ENCODE results near the gene NCOA1. TPM values are rescaled to one million over a fixed set of nuclear protein-coding genes. Genes with fewer than 3 reads are reported as not detected.

The NCOA1 gene
- polyA plus RNA-seq, 1 donor from 2014 or later = 23.0 TPM

- Histone ChIP-seq H4K20me1 (ENCODE audit: insufficient read depth) (no peaks in the 10 kb centered on the region), H3F3A (ENCODE audit: insufficient read depth, low read length, poor library complexity, severe bottlenecking) (no peaks in the 10 kb centered on the region), H3K36me3 (ENCODE audit: insufficient read depth, low read length) (no peaks in the 10 kb centered on the region), H3K9me3 (ENCODE audit: low read length) (no peaks in the 10 kb centered on the region), H3K27ac (ENCODE audit: low read length) (no peak overlapping the region), H2AFZ (ENCODE audit: low read depth, low read length) (no peak overlapping the region), H3K79me2 (replicated peaks; ENCODE audit: insufficient read depth, low read length) (no peaks in the 10 kb centered on the region), H3K27me3 (ENCODE audit: insufficient read depth, low read depth, low read length) (no peaks in the 10 kb centered on the region), H3K9me2 (ENCODE audit: insufficient read depth, low read length) (no peaks in the 10 kb centered on the region), H3K9ac (ENCODE audit: low read length) (no peak overlapping the region), H3K4me2 (ENCODE audit: low read length) (no peak overlapping the region), H3K4me3 (ENCODE audit: low read length) (no peak overlapping the region)
- no peak for TF ChIP-seq EZH2 (IDR thresholded peaks at IDR 0.05; ENCODE audit: borderline replicate concordance, insufficient read depth, low read length, poor library complexity, severe bottlenecking)
- TF ChIP-seq CTCF (IDR thresholded peaks at IDR 0.05; ENCODE audit: poor library complexity, severe bottlenecking) = no peak
- no peak for TF ChIP-seq RAD21 (conservative IDR thresholded peaks at IDR 0.05)
- no peak for TF ChIP-seq EP300 (conservative IDR thresholded peaks at IDR 0.05; ENCODE audit: poor library complexity, severe bottlenecking)
- TF ChIP-seq, protein P1, sequence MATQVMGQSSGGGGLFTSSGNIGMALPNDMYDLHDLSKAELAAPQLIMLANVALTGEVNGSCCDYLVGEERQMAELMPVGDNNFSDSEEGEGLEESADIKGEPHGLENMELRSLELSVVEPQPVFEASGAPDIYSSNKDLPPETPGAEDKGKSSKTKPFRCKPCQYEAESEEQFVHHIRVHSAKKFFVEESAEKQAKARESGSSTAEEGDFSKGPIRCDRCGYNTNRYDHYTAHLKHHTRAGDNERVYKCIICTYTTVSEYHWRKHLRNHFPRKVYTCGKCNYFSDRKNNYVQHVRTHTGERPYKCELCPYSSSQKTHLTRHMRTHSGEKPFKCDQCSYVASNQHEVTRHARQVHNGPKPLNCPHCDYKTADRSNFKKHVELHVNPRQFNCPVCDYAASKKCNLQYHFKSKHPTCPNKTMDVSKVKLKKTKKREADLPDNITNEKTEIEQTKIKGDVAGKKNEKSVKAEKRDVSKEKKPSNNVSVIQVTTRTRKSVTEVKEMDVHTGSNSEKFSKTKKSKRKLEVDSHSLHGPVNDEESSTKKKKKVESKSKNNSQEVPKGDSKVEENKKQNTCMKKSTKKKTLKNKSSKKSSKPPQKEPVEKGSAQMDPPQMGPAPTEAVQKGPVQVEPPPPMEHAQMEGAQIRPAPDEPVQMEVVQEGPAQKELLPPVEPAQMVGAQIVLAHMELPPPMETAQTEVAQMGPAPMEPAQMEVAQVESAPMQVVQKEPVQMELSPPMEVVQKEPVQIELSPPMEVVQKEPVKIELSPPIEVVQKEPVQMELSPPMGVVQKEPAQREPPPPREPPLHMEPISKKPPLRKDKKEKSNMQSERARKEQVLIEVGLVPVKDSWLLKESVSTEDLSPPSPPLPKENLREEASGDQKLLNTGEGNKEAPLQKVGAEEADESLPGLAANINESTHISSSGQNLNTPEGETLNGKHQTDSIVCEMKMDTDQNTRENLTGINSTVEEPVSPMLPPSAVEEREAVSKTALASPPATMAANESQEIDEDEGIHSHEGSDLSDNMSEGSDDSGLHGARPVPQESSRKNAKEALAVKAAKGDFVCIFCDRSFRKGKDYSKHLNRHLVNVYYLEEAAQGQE (IDR thresholded peaks at IDR 0.05; ENCODE audit: borderline replicate concordance) = no peak
- no peak for TF ChIP-seq SMC3 (conservative IDR thresholded peaks at IDR 0.05; ENCODE audit: poor library complexity)
- no peak for TF ChIP-seq POLR2AphosphoS5 (IDR thresholded peaks at IDR 0.05)
- no peak for TF ChIP-seq MXI1 (conservative IDR thresholded peaks at IDR 0.05; ENCODE audit: poor library complexity, severe bottlenecking)
- TF ChIP-seq TAF1 (IDR thresholded peaks at IDR 0.05; ENCODE audit: low read depth) = no peak
These were observed 230.4 kb downstream of the NCOA1 start for GRCh38 chr2:24721470-24721869.

DNA sequence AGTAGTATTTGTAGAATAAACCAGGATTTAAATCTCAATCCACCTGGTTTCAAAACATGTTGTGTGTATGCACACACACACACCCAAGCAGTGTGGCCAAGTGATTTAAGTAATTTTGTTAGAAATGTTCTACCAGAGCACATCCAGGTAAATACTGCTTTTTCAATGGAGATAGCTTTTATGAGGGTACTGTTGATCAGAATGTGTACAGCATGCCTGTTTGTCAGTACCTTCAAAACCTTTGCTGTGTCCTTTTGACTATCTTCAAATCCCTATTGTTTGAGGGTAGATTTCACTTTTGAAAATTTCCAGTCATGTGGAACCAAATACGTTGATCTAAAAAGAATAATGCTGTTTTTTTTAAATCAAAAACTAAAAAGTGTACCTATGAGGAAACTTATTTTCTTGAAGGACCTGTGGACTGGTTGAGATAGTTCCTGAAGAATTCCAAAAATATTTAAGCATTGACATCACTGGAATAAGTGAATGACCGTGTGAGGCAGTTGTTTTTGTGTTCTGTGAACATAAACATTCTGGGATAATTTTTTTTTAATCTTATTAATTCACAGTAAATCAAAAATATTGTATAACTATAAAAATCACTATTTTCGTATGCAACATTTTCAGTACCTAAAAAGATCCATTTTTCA, 231.2 kb downstream of the NCOA1 start:
- H3K9ac ChIP-seq (ENCODE audit: low read length) = no peak overlapping the region
- no peak overlapping the region for H3K27ac ChIP-seq (ENCODE audit: low read length)
- H3K4me3 ChIP-seq (ENCODE audit: low read length) = no peak overlapping the region
- no peaks in the 10 kb centered on the region for H3K79me2 ChIP-seq (replicated peaks; ENCODE audit: insufficient read depth, low read length)
- H4K20me1 ChIP-seq (ENCODE audit: insufficient read depth) = no peaks in the 10 kb centered on the region
- no peaks in the 10 kb centered on the region for H3K27me3 ChIP-seq (ENCODE audit: insufficient read depth, low read depth, low read length)
- H2AFZ ChIP-seq (ENCODE audit: low read depth, low read length) = no peak overlapping the region
- H3K9me3 ChIP-seq (ENCODE audit: low read length) = no peaks in the 10 kb centered on the region
- no peaks in the 10 kb centered on the region for H3K9me2 ChIP-seq (ENCODE audit: insufficient read depth, low read length)
- no peak for TF ChIP-seq EZH2 (IDR thresholded peaks at IDR 0.05; ENCODE audit: borderline replicate concordance, insufficient read depth, low read length, poor library complexity, severe bottlenecking)
- TF ChIP-seq CTCF (IDR thresholded peaks at IDR 0.05; ENCODE audit: poor library complexity, severe bottlenecking) = no peak
- H3F3A ChIP-seq (ENCODE audit: insufficient read depth, low read length, poor library complexity, severe bottlenecking) = no peaks in the 10 kb centered on the region
- no peaks in the 10 kb centered on the region for H3K36me3 ChIP-seq (ENCODE audit: insufficient read depth, low read length)
- no peak overlapping the region for H3K4me2 ChIP-seq (ENCODE audit: low read length)
